Measurements from ENCODE around the gene DSG1. TPM values are rescaled to one million over a fixed set of nuclear protein-coding genes. Genes with fewer than 3 reads are reported as not detected.

Gene DSG1
- total and polyA plus RNA-seq, 4 donors, result 0.13 to 2.9 (median 0.65) TPM

DNA sequence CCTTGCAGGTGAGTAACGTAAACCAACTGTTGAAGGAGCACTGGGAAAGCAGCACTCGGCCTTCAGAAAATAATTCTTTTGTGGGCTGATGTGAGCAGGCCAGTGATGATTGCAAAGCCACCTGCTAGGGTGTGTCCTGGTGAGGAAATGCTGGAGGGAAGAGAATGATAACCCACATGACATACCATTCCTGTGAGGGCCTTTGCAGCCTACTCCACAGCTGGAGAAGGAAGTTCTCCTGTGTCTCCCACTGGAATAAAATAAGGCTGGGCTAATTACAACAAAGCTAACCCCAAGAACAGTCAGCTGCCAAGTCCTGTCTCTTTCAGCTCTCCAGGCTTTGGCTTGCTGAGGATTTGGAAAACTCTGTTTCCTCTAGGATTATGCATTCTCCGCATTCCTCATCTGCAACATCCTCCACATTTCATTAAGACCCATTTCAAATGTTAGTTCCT, 16.7 kb upstream of the DSG1 start:
- no peak overlapping the region for H3K9ac ChIP-seq (ENCODE audit: low read depth in 1 of 2, low read length in 2 of 2)
- H3K36me3 ChIP-seq (ENCODE audit: control insufficient read depth in 4 of 4, insufficient read depth in 3 of 4, low read depth in 1 of 4, low read length in 3 of 4), result no peaks in the 10 kb centered on the region
- no peak overlapping the region for H3K27ac ChIP-seq (ENCODE audit: low read depth in 1 of 2, low read length in 2 of 2)
- TF ChIP-seq FOXA2 (IDR thresholded peaks at IDR 0.05) (no peak), RAD21 (IDR thresholded peaks at IDR 0.05) (no peak)
- H3K4me1 ChIP-seq (ENCODE audit: control insufficient read depth in 4 of 4, insufficient read depth in 4 of 4, low read length in 3 of 4), result no peaks in the 10 kb centered on the region
- no peaks in the 10 kb centered on the region for H3K27me3 ChIP-seq (ENCODE audit: control insufficient read depth in 4 of 4, insufficient read depth in 4 of 4, low read length in 3 of 4)
- no peak overlapping the region for H3K4me3 ChIP-seq (ENCODE audit: low read depth in 1 of 3, low read length in 3 of 3)
- H3K9me3 ChIP-seq (ENCODE audit: control insufficient read depth in 4 of 4, low read length in 3 of 4), result no peaks in the 10 kb centered on the region
- no peak for DNase-seq (ENCODE audit: low spot score)
- WGBS, result 89% methylated on average over 3 of the region's 3 CpGs

DNA sequence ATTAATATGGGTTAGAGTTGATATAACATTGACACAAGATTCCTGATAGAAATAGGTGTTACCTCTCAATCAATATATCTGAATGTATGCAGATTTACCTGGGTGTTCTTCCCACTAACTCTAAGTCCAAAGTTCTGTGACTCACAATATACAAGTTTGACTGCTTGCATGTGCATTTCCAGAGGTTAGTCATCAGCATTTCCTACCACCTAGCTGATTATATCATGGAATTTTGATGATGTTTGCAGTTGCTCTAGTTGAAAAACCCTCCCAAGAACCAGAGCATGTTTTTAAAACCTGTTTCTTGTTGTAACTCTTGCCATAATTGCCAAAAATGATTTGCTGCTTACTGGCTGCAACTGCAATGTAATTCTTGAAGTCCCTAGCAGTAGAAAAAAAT, 15.0 kb upstream of the DSG1 start:
- Histone ChIP-seq H3K9ac (ENCODE audit: low read depth in 1 of 2, low read length in 2 of 2) (no peak overlapping the region), H3K27me3 (ENCODE audit: control insufficient read depth in 4 of 4, insufficient read depth in 4 of 4, low read length in 3 of 4) (no peaks in the 10 kb centered on the region), H3K36me3 (ENCODE audit: control insufficient read depth in 4 of 4, insufficient read depth in 3 of 4, low read depth in 1 of 4, low read length in 3 of 4) (no peaks in the 10 kb centered on the region), H3K4me1 (ENCODE audit: control insufficient read depth in 4 of 4, insufficient read depth in 4 of 4, low read length in 3 of 4) (no peaks in the 10 kb centered on the region), H3K9me3 (ENCODE audit: control insufficient read depth in 4 of 4, low read length in 3 of 4) (no peaks in the 10 kb centered on the region), H3K4me3 (ENCODE audit: low read depth in 1 of 3, low read length in 3 of 3) (no peak overlapping the region), H3K27ac (ENCODE audit: low read depth in 1 of 2, low read length in 2 of 2) (no peak overlapping the region)
- DNase-seq (ENCODE audit: low spot score), result no peak
- TF ChIP-seq HNF4A (conservative IDR thresholded peaks at IDR 0.05) (no peak), GABPA (IDR thresholded peaks at IDR 0.05 in 1 of 2, conservative IDR thresholded peaks at IDR 0.05 in 1 of 2) (no peak), FOXA1 (IDR thresholded peaks at IDR 0.05) (no peak), RAD21 (IDR thresholded peaks at IDR 0.05) (no peak), FOXA2 (IDR thresholded peaks at IDR 0.05) (no peak), RXRA (IDR thresholded peaks at IDR 0.05) (no peak), TAF1 (conservative IDR thresholded peaks at IDR 0.05) (no peak), JUND (IDR thresholded peaks at IDR 0.05) (no peak), EGR1 (IDR thresholded peaks at IDR 0.05; ENCODE audit: low read depth in 2 of 2) (no peak)
- TF ChIP-seq, protein P1, sequence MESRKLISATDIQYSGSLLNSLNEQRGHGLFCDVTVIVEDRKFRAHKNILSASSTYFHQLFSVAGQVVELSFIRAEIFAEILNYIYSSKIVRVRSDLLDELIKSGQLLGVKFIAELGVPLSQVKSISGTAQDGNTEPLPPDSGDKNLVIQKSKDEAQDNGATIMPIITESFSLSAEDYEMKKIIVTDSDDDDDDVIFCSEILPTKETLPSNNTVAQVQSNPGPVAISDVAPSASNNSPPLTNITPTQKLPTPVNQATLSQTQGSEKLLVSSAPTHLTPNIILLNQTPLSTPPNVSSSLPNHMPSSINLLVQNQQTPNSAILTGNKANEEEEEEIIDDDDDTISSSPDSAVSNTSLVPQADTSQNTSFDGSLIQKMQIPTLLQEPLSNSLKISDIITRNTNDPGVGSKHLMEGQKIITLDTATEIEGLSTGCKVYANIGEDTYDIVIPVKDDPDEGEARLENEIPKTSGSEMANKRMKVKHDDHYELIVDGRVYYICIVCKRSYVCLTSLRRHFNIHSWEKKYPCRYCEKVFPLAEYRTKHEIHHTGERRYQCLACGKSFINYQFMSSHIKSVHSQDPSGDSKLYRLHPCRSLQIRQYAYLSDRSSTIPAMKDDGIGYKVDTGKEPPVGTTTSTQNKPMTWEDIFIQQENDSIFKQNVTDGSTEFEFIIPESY (IDR thresholded peaks at IDR 0.05), result no peak
- TF ChIP-seq, protein P2, sequence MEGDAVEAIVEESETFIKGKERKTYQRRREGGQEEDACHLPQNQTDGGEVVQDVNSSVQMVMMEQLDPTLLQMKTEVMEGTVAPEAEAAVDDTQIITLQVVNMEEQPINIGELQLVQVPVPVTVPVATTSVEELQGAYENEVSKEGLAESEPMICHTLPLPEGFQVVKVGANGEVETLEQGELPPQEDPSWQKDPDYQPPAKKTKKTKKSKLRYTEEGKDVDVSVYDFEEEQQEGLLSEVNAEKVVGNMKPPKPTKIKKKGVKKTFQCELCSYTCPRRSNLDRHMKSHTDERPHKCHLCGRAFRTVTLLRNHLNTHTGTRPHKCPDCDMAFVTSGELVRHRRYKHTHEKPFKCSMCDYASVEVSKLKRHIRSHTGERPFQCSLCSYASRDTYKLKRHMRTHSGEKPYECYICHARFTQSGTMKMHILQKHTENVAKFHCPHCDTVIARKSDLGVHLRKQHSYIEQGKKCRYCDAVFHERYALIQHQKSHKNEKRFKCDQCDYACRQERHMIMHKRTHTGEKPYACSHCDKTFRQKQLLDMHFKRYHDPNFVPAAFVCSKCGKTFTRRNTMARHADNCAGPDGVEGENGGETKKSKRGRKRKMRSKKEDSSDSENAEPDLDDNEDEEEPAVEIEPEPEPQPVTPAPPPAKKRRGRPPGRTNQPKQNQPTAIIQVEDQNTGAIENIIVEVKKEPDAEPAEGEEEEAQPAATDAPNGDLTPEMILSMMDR (IDR thresholded peaks at IDR 0.05; ENCODE audit: low read depth, low read length, missing input control), result no peak
- TF ChIP-seq, protein P3, sequence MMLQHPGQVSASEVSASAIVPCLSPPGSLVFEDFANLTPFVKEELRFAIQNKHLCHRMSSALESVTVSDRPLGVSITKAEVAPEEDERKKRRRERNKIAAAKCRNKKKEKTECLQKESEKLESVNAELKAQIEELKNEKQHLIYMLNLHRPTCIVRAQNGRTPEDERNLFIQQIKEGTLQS (IDR thresholded peaks at IDR 0.05), result no peak

DNA sequence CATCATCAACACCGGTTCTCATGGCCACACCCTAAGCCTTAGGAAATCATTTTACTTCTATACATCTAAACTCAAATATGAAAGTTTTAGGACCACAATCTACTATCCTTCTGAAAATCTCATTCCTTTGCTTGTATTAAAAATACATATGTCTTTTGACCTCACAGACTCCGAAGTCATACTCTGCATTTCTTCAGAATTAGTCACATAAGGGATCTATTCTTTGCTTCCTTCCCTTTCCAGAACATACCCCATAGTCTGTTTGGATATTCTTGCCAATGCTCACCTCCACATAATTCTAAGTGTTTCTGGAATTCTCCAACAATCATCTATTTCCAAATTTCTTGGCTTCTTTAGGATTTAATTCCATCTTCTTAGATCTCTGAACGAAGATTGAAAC, 14.2 kb upstream of the DSG1 start:
- Histone ChIP-seq H3K36me3 (ENCODE audit: control insufficient read depth in 4 of 4, insufficient read depth in 3 of 4, low read depth in 1 of 4, low read length in 3 of 4) (no peaks in the 10 kb centered on the region), H3K9me3 (ENCODE audit: control insufficient read depth in 4 of 4, low read length in 3 of 4) (no peaks in the 10 kb centered on the region), H3K27ac (ENCODE audit: low read depth in 1 of 2, low read length in 2 of 2) (no peak overlapping the region), H3K27me3 (ENCODE audit: control insufficient read depth in 4 of 4, insufficient read depth in 4 of 4, low read length in 3 of 4) (no peaks in the 10 kb centered on the region), H3K4me3 (ENCODE audit: low read depth in 1 of 3, low read length in 3 of 3) (no peak overlapping the region), H3K9ac (ENCODE audit: low read depth in 1 of 2, low read length in 2 of 2) (no peak overlapping the region), H3K4me1 (ENCODE audit: control insufficient read depth in 4 of 4, insufficient read depth in 4 of 4, low read length in 3 of 4) (no peaks in the 10 kb centered on the region)
- 90% methylated on average over 3 of the region's 3 CpGs for whole genome bisulfite sequencing
- DNase-seq (ENCODE audit: low spot score), result no peak
- TF ChIP-seq HNF4G (IDR thresholded peaks at IDR 0.05), result no peak
- no peak for TF ChIP-seq JUND (IDR thresholded peaks at IDR 0.05)
- no peak for TF ChIP-seq HNF4A (conservative IDR thresholded peaks at IDR 0.05)
- TF ChIP-seq FOXA2 (IDR thresholded peaks at IDR 0.05), result no peak
- TF ChIP-seq, protein P4, sequence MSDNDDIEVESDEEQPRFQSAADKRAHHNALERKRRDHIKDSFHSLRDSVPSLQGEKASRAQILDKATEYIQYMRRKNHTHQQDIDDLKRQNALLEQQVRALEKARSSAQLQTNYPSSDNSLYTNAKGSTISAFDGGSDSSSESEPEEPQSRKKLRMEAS (IDR thresholded peaks at IDR 0.05), result no peak
- no peak for TF ChIP-seq RAD21 (IDR thresholded peaks at IDR 0.05)
- TF ChIP-seq, protein P2 (IDR thresholded peaks at IDR 0.05; ENCODE audit: low read depth, low read length, missing input control), result no peak
- TF ChIP-seq, protein P3 (IDR thresholded peaks at IDR 0.05), result no peak
- no peak for TF ChIP-seq NR2F2 (IDR thresholded peaks at IDR 0.05)
- no peak for TF ChIP-seq TAF1 (conservative IDR thresholded peaks at IDR 0.05)
- TF ChIP-seq, protein P5, sequence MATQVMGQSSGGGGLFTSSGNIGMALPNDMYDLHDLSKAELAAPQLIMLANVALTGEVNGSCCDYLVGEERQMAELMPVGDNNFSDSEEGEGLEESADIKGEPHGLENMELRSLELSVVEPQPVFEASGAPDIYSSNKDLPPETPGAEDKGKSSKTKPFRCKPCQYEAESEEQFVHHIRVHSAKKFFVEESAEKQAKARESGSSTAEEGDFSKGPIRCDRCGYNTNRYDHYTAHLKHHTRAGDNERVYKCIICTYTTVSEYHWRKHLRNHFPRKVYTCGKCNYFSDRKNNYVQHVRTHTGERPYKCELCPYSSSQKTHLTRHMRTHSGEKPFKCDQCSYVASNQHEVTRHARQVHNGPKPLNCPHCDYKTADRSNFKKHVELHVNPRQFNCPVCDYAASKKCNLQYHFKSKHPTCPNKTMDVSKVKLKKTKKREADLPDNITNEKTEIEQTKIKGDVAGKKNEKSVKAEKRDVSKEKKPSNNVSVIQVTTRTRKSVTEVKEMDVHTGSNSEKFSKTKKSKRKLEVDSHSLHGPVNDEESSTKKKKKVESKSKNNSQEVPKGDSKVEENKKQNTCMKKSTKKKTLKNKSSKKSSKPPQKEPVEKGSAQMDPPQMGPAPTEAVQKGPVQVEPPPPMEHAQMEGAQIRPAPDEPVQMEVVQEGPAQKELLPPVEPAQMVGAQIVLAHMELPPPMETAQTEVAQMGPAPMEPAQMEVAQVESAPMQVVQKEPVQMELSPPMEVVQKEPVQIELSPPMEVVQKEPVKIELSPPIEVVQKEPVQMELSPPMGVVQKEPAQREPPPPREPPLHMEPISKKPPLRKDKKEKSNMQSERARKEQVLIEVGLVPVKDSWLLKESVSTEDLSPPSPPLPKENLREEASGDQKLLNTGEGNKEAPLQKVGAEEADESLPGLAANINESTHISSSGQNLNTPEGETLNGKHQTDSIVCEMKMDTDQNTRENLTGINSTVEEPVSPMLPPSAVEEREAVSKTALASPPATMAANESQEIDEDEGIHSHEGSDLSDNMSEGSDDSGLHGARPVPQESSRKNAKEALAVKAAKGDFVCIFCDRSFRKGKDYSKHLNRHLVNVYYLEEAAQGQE (IDR thresholded peaks at IDR 0.05), result no peak
- TF ChIP-seq YY1 (IDR thresholded peaks at IDR 0.05), result no peak
